NCI-H748 treated with DMSO at 0.1 percent for 48 hours (cell line): Measurements from ENCODE around the gene HJURP.

Experiments used
- DNase-seq: peaks from one replicate; lab custom pipeline; 2025; lab: John Stamatoyannopoulos, UW

HJURP gene

GRCh38 chr2:233847248-233847898 lies 7.0 kb downstream of the HJURP start:
- DNase-seq, result no peak

GRCh38 chr2:233846387-233847247 lies 7.7 kb downstream of the HJURP start:
- DNase-seq, result no peak

- no peak for DNase-seq
Observed at GRCh38 chr2:233845301-233846060, 8.9 kb downstream of the HJURP start.

- no peak for DNase-seq
Observed at GRCh38 chr2:233844836-233845235, 9.5 kb downstream of the HJURP start.

- DNase-seq, result no peak
Observed at GRCh38 chr2:233844064-233844807, 10.1 kb downstream of the HJURP start.

- no peak for DNase-seq
Observed at GRCh38 chr2:233841183-233841582, 13.2 kb downstream of the HJURP start.

GRCh38 chr2:233840520-233840919 lies 13.8 kb downstream of the HJURP start:
- DNase-seq, result no peak

GRCh38 chr2:233839447-233839820 lies 14.9 kb downstream of the HJURP start:
- DNase-seq, result no peak

- no peak for DNase-seq
Observed at GRCh38 chr2:233838726-233839446, 15.4 kb downstream of the HJURP start.

GRCh38 chr2:233838251-233838650 lies 16.1 kb downstream of the HJURP start:
- no peak for DNase-seq

GRCh38 chr2:233837694-233838229 lies 16.6 kb downstream of the HJURP start:
- DNase-seq, result no peak

- DNase-seq, result no peak
Observed at GRCh38 chr2:233836359-233836758, 18.0 kb downstream of the HJURP start.

GRCh38 chr2:233835230-233836186 lies 18.8 kb downstream of the HJURP start:
- DNase-seq, result no peak

- no peak for DNase-seq
Observed at GRCh38 chr2:233833345-233833744, 21.0 kb downstream of the HJURP start.

- DNase-seq, result peak; percentile 8
Observed at GRCh38 chr2:233832869-233833311, 21.4 kb downstream of the HJURP start.

GRCh38 chr2:233832414-233832813 lies 21.9 kb downstream of the HJURP start:
- DNase-seq, result no peak

GRCh38 chr2:233831861-233832260 lies 22.5 kb downstream of the HJURP start:
- no peak for DNase-seq

- DNase-seq, result no peak
Observed at GRCh38 chr2:233831011-233831721, 23.2 kb downstream of the HJURP start.
